Stimulated activated CD4-positive, alpha-beta T cell treated with anti-CD3 and anti-CD28 coated beads, TNF-alpha, amount 100 ng/mL, for 4 hours (primary cell): ENCODE measurements around the gene DPH6.
"Not testable (repeated sequence)": the region's sequence is repeated elsewhere in the genome, so short reads cannot be mapped to it uniquely, and the experiment has no call there.

Experiments
- DNase-seq, 3 experiments: peaks; one replicate each; pipeline ENCODE4 v3.0.0-alpha.2; 2020; ENCODE audit warnings: low read depth in 3 of 3

DPH6 gene

DNA sequence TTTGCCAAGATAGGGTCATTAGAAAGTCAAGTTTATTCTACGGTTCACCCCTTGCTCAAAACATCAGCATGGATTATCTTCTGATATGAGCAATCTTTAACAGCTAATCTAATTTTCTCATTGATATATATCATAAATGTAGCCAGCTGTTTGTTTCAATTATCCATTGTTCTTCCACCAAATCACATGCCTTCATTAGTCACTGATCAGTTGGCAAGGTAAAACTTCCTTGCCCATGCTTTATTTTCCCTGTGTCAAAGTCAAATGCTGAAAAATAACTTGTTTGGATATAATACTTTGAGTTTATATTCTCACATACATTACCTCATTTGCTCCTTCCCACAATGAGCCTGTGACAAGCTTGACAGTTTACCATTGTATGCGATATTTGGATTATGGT lies 60.6 kb downstream of the DPH6 start:
- no peak for DNase-seq

DNA sequence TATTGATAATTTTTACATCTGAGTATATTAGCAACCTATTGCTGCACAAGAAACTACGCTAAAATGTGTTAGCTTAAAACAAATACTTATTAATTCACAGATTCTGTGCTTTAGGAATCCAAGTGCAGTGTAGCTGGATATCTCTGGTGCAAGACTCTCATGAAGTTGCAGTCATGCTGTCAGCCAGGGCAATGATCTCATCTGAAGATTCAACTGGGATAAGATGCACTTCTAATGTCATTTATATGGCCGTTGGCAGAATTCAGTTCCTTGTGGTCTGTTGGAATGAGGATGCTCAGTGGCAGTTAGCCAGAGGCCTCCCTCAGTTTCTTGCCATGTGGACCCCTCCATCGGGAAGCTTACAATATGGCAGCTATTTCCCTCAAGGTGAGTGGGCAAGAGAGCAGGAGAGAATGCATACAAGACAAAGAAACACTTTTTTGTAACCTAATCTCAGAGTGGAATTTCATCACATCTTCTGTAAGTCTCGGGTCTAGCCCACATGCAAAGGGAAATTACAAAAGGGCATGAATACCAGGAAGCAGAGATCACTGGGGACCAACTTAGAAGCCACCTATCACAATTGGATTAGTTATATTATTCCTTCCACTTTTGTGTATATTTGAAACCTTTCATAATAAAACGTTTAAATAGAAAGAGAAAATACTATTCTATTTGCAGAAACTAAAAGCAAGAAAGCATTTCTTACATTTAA lies 61.6 kb downstream of the DPH6 start:
- no peak for DNase-seq

DNA sequence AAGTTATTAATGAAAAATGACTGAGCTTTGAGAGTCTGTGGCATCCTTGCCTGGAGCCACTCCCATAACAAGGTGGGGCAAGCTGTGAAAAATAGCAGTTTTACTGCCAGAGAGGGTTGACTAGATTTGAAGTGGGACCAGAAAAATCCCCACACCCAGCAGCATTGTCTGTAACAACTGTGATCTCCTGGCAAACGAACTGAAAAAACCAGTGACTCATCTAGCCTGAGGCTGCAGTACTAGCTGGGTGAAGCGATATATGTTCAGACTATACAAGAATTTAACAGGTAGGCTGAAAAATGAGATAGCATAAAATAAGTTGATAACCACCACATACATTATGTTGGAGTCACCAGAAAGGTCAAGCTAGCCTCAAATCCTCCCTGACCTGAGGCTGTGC lies 64.0 kb downstream of the DPH6 start:
- DNase-seq = no peak

DNA sequence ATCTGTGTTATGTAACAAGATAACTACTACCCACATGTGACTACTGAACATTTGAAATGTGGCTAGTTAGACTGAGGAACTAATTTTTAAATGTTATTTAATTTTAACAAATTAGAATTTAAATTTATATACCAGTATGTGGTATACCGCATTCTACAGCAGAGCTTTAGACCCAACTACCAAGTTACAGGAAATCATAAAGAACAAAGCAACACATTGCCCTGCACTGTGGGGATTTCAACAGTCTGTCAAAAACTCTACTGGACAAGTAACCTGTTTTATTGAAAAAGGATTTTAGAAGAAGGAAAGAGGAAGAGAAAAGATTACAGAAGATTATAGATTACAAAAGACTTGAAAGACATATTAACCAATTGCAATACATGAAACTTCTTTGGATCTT lies 64.9 kb downstream of the DPH6 start:
- DNase-seq = no peak

DNA sequence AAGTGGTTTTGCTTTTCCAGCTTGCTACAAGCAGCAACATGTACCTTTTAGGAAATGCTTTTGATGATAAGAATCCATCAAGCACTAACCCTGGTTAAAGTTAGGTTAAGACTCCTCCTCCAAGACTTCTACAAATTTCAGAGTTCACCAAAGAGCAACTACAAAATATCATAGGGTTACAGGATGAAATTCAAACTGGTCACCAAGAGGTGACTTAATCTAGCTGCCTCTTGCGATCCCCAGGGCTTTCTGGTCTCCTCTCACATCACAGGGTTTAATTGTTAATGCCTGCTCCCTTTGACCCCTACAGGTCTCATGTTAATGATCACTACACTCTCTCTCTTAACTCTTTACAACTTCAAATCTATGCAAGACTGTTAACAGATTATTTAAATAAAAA lies 66.5 kb downstream of the DPH6 start:
- DNase-seq = no peak

DNA sequence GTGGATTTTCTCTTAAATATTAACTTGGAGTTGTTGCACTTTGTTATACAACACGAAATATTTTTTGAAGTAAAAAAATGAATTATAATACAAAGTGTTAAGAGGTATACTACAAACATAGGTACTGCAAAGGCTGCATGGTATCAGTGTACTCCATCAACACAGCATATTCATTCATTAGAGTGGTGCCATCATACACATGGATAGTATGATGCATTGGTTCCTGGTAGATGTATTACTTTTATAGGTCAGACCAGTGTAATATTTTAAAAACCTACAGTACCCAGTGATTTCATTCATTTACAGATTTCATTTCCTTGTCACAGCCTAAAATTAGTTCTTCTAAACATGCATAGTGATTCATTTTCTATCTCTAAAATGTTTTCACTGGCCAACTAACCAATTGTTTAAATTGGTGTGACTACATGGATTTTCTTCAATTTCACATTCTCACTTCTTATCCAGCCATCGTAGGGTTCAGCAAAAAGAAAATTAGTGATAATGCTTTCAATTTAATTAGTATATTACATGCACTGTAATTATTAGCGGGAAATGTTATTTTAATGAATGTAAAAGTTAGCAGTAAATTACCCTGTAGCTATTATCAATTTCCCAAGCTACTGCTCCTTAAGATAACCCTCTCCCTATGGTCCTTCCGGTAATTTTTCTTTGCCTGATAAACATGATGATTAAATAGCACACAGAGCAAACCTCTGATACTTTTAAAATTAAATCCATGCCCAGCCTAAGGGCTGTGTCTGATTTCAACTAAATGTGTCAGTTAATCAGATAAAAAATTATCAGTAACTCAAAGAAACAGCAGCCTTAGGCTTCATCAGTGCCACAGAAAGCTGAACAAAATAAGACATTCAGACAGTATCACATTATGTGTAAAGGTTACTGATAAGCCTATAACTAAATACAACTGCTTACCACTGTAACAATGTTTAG lies 68.4 kb downstream of the DPH6 start:
- DNase-seq = no peak

DNA sequence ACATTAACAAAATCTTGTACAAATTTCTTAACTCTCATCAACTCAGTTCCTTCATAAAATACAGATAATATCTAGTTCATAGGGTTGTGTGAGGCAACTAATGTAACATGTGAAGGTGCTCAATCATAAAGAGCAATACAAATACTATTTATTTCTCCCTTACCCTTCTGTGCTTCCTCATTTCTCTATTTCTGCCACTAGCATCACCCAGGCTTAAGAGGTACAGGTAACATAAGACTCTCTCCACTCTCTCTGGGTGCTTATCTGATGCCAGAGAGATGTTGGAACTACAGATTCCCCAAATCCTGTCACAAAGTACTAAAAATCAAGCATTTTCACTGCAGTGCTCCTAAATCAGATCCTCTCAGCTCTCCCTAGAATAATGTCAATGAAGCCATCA lies 74.9 kb downstream of the DPH6 start:
- DNase-seq = no peak

- no peak for DNase-seq
Observed at GRCh38 chr15:35470441-35470840, 75.5 kb downstream of the DPH6 start.

DNA sequence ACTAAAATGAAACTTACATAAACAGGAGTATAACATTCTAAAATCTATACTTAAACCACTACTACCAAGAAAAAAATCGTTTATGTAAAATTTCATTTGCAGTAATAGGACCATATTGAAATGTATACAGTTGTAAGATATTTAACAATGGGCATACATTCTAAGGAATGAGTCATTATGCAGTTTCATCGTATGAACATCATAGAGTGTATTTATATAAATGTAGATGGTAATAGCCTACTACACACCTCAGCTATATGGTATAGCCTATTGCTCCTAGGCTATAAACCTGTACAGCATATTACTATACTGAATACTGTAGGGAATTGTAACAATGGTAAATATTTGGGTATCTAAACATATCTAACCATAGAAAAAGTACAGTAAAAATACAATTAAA lies 79.5 kb downstream of the DPH6 start:
- no peak for DNase-seq

GRCh38 chr15:35465783-35466182 lies 80.2 kb downstream of the DPH6 start:
- DNase-seq = no peak

- DNase-seq = no peak
Observed at GRCh38 chr15:35460616-35461015, 85.3 kb downstream of the DPH6 start.

GRCh38 chr15:35458176-35458856 lies 87.6 kb downstream of the DPH6 start:
- DNase-seq = no peak

- no peak for DNase-seq
Observed at GRCh38 chr15:35455201-35455600, 90.8 kb downstream of the DPH6 start.

- no peak for DNase-seq
Observed at GRCh38 chr15:35450492-35450891, 95.5 kb downstream of the DPH6 start.

DNA sequence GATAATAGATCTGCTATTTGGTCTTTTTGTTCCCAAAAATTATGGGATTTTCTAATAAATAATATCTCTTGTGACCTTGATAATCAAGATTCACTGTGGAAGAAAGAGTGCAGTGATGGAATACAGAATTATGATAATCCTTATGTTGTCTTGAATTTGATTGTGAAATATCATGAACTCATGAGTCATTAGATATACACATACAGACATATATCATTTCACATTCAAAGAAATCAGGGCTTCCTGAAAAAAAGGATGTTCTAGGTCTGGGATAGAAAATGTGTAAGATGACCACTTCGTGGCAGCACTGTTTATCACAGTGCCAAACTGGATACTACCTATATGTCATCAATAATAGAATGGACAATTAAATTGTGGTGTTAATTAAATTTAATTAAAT lies 97.7 kb downstream of the DPH6 start:
- no peak for DNase-seq

GRCh38 chr15:35445891-35446290 lies 100.1 kb downstream of the DPH6 start:
- no peak for DNase-seq

DNA sequence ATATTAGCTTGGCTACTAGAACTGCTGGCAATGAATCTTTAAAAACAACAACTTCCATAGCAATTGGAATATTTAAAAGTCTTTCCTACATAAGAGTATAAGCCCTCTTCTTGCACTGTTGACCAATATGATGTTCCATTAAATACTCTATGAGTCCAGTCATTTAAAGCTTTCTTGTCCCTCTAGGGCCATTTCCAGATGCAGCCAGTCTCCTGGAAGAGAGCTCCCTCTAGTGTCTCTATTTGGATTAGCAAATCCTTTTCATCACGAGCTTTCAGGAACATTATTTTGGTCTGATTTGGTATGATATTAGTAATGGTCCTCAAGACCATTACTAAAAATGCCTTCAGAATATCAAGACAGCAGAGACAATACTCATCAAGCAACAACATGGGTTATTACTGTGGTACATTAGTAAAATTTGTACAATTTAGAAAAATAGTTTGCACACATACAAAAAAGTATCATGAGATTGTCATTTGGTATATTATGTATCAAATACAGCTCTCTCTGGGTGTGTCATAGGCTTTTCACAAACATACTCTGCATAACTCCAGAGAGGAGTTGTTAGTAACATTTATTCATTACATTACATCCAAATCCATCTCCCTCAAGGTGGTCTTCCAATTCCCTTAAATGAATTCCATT lies 101.3 kb downstream of the DPH6 start:
- DNase-seq = no peak

DNA sequence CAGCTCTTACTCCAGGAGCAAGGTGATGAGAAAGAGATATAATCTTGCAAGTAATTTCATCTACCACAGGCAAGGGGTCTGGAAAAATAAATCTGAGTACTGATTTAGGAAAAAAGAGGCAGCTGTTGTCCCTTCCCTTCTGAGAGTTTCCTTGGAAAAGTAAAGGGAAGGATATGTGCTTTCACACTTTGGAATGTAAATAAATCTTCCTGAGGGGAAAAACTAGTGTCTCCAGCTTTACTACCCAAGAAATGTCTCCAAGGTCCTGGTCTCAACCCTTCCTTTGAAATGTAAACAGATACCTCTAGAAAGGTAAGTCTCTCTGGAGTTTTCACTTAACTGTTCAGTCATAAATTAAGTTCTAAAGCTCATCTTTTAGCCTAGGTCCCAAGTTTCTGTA lies 102.6 kb downstream of the DPH6 start:
- no peak for DNase-seq

DNA sequence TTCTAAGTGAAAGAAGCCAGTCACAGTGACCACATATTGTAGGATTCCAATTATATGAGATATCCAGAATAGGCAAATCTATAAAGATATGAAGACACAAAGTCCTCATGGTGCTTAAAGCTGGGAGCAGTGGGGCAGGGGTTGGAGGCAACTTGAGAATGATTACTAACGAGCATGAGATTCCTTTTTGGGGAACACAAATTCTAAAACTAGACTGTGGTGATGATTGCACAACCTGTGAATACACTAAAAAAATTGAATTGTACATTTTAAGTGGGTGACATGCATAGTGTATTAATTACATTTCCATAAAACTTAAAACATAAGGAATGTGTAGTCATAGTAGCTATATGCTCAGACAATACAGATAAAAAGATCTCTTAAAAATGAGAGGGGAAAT lies 103.2 kb downstream of the DPH6 start:
- DNase-seq = no peak

- DNase-seq = not testable (repeated sequence)
Observed at GRCh38 chr15:35441279-35441678, 104.7 kb downstream of the DPH6 start.

- no peak for DNase-seq
Observed at GRCh38 chr15:35440265-35440664, 105.7 kb downstream of the DPH6 start.

DNA sequence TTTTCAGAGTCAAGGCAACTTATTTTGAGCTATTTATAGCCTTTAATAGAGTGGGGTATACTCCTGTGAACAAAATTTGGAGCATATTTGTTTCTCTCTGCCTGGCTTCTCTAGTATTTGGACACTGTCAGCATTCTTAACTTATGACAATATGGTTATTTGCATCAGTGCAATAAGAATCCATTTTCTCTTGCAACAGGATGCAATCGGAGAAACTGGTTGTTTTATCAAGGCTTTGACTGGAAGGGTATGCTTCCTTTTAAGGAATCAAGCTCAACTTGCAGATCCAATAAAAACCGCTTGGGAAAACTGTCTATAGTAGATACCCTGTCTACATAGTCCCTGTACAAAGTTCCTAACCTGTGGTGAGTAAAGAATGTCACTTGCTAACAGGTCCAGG lies 106.7 kb downstream of the DPH6 start:
- DNase-seq = no peak
